Measurements from ENCODE around the gene CHSY1.

- TF ChIP-seq POLR2A (IDR thresholded peaks at IDR 0.05) (no peak), CTCF (IDR thresholded peaks at IDR 0.05 in 8 of 11, conservative IDR thresholded peaks at IDR 0.05 in 3 of 11) (no peak)
These were observed 28.2 kb upstream of the CHSY1 start for GRCh38 chr15:101280007-101280406.
